Measurements from ENCODE around the gene CPA2. TPM values are rescaled to one million over a fixed set of nuclear protein-coding genes. Genes with fewer than 3 reads are reported as not detected.
"Not testable (repeated sequence)": the region's sequence is repeated elsewhere in the genome, so short reads cannot be mapped to it uniquely, and the experiment has no call there.

CPA2 gene
- total RNA-seq, 3 donors from 2014 or later, result 0.22 to 2.6 (median 2.1) TPM

DNA sequence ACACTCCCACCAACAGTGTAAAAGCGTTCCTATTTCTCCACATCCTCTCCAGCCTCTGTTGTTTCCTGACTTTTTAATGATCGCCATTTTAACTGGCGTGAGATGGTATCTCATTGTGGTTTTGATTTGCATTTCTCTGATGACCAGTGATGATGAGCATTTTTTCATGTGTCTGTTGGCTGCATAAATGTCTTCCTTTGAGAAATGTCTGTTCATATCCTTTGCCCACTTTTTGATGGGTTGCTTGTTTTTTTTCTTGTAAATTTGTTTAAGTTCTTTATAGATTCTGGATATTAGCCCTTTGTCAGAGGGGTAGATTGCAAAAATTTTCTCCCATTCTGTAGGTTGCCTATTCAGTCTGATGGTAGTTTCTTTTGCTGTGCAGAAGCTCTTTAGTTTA is 17.0 kb upstream of the CPA2 start:
- DNase-seq; H3K4me1 ChIP-seq (ENCODE audit: low read depth); ATAC-seq; H3K4me3 ChIP-seq; intact Hi-C loops (cut with DNase I, micrococcal nuclease); H3K9me3 ChIP-seq; H3K36me3 ChIP-seq (ENCODE audit: low read depth): not testable (repeated sequence)

DNA sequence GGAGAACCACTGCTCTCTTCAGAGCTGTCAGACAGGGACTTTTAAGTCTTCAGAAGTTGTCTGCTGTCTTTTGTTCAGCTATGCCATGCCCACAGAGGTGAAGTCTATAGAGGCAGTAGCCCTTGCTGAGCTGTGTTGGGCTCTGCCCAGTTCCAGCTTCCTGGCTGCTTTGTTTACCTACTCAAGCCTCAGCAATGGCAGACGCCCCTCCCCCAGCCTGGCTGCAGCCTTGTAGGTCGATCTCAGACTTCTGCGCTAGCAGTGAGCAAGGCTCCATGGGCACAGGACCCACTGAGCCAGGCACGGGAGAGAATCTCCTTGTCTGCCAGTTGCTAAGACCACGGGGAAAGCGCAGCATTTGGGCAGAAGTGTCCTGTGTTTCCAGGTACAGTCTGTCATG is 12.1 kb upstream of the CPA2 start:
- no peak for ATAC-seq
- no peak for DNase-seq
- no peak overlapping the region for H3K4me3 ChIP-seq
- no peaks in the 10 kb centered on the region for H3K36me3 ChIP-seq (ENCODE audit: low read depth)
- TF ChIP-seq, protein P1, sequence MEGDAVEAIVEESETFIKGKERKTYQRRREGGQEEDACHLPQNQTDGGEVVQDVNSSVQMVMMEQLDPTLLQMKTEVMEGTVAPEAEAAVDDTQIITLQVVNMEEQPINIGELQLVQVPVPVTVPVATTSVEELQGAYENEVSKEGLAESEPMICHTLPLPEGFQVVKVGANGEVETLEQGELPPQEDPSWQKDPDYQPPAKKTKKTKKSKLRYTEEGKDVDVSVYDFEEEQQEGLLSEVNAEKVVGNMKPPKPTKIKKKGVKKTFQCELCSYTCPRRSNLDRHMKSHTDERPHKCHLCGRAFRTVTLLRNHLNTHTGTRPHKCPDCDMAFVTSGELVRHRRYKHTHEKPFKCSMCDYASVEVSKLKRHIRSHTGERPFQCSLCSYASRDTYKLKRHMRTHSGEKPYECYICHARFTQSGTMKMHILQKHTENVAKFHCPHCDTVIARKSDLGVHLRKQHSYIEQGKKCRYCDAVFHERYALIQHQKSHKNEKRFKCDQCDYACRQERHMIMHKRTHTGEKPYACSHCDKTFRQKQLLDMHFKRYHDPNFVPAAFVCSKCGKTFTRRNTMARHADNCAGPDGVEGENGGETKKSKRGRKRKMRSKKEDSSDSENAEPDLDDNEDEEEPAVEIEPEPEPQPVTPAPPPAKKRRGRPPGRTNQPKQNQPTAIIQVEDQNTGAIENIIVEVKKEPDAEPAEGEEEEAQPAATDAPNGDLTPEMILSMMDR (IDR thresholded peaks at IDR 0.05), result no peak
- H3K9me3 ChIP-seq, result peaks cover 31% of the 10 kb centered on the region
- intact Hi-C loops (cut with DNase I, micrococcal nuclease), result no loop called here
- no peaks in the 10 kb centered on the region for H3K4me1 ChIP-seq (ENCODE audit: low read depth)

GRCh38 chr7:130256704-130257103 is 10.0 kb upstream of the CPA2 start:
- Histone ChIP-seq H3K36me3 (ENCODE audit: low read depth) (no peaks in the 10 kb centered on the region), H3K4me3 (no peak overlapping the region), H3K9me3 (peaks cover 36% of the 10 kb centered on the region), H3K4me1 (ENCODE audit: low read depth) (no peaks in the 10 kb centered on the region)
- DNase-seq (no peak), ATAC-seq (no peak)
- TF ChIP-seq, protein P1 (IDR thresholded peaks at IDR 0.05), result no peak
- intact Hi-C loops (cut with DNase I, micrococcal nuclease), result no loop called here

GRCh38 chr7:130258494-130259078 is 8.1 kb upstream of the CPA2 start:
- no peaks in the 10 kb centered on the region for H3K4me1 ChIP-seq (ENCODE audit: low read depth)
- no peak for ATAC-seq

GRCh38 chr7:130262448-130262847 is 4.2 kb upstream of the CPA2 start:
- intact Hi-C loops (cut with DNase I, micrococcal nuclease), result no loop called here

More at GRCh38 chr7:130258494-130259078, 8.1 kb upstream of the CPA2 start:
- no peak for DNase-seq
- intact Hi-C loops (cut with DNase I, micrococcal nuclease), result no loop called here
- Histone ChIP-seq H3K36me3 (ENCODE audit: low read depth) (no peaks in the 10 kb centered on the region), H3K9me3 (peaks cover 36% of the 10 kb centered on the region), H3K4me3 (no peak overlapping the region)
- TF ChIP-seq, protein P1 (IDR thresholded peaks at IDR 0.05), result no peak

GRCh38 chr7:130263130-130263529 is 3.5 kb upstream of the CPA2 start:
- TF ChIP-seq, protein P1 (IDR thresholded peaks at IDR 0.05), result no peak
- intact Hi-C loops (cut with DNase I, micrococcal nuclease), result no loop called here
- H3K9me3 ChIP-seq, result peaks cover 20% of the 10 kb centered on the region
- H3K4me1 ChIP-seq (ENCODE audit: low read depth), result no peaks in the 10 kb centered on the region
- H3K4me3 ChIP-seq, result no peak overlapping the region
- H3K36me3 ChIP-seq (ENCODE audit: low read depth), result no peaks in the 10 kb centered on the region
- DNase-seq (no peak), ATAC-seq (no peak)

More at GRCh38 chr7:130262448-130262847, 4.2 kb upstream of the CPA2 start:
- Histone ChIP-seq H3K4me3 (no peak overlapping the region), H3K36me3 (ENCODE audit: low read depth) (no peaks in the 10 kb centered on the region), H3K4me1 (ENCODE audit: low read depth) (no peaks in the 10 kb centered on the region), H3K9me3 (peaks cover 26% of the 10 kb centered on the region)
- ATAC-seq, result no peak
- TF ChIP-seq, protein P1 (IDR thresholded peaks at IDR 0.05), result no peak
- DNase-seq, result no peak
